Activated naive CD4-positive, alpha-beta T cell treated with anti-CD3 and anti-CD28 coated beads for 36 hours (primary cell): ENCODE data around the gene ANO2. TPM values are rescaled to one million over a fixed set of nuclear protein-coding genes. Genes with fewer than 3 reads are reported as not detected.
A peak's percentile ranks its signal among the peaks of the same experiment; 100 is the strongest.

Experiments
- CTCF ChIA-PET: fragments of 350-600 bp; sonication (Branson Sonifier 250); formaldehyde crosslinking; loops from one replicate; lab custom pipeline; 2021; ENCODE audit warnings: antibody characterized with exemption; lab: Charles Lee
- DNase-seq: peaks from one replicate; pipeline ENCODE4 v3.0.0-alpha.2; 2020
- H3K27ac Mint-ChIP-seq: one replicate; pipeline ENCODE4 v1.8.0; 2021; ENCODE audit warnings: mild to moderate bottlenecking, mixed read lengths
- H3K27me3 Mint-ChIP-seq: one replicate; pipeline ENCODE4 v1.8.0; 2021; ENCODE audit warnings: low read depth, mixed read lengths
- H3K36me3 Mint-ChIP-seq: one replicate; pipeline ENCODE4 v1.8.0; 2021; ENCODE audit warnings: low read depth, mixed read lengths
- H3K4me1 Mint-ChIP-seq: one replicate; pipeline ENCODE4 v1.8.0; 2021; ENCODE audit warnings: low read depth, mixed read lengths
- H3K4me3 Mint-ChIP-seq: one replicate; pipeline ENCODE4 v1.8.0; 2021; ENCODE audit warnings: mild to moderate bottlenecking, moderate library complexity, mixed read lengths
- H3K9me3 Mint-ChIP-seq: one replicate; pipeline ENCODE4 v1.8.0; 2021; ENCODE audit warnings: mixed read lengths
- intact Hi-C: fragments of 100-400 bp; cut with micrococcal nuclease; formaldehyde crosslinking; loops from one replicate; pipeline ENCODE4 v1.15.1; 2023
- total RNA-seq, 2 experiments: library from RNA; stranded (reverse); gene quantifications; one replicate each; pipeline ENCODE4 v1.2.3, GENCODE V29; 2021

ANO2 gene
- total RNA-seq, 2 experiments from 2014 or later, result not detected

GRCh38 chr12:5796171-5796958, 148.7 kb downstream of the ANO2 start:
- H3K4me3 Mint-ChIP-seq, result no peak overlapping the region
- H3K4me1 Mint-ChIP-seq, result no peaks in the 10 kb centered on the region
- H3K27me3 Mint-ChIP-seq, result no peaks in the 10 kb centered on the region
- H3K36me3 Mint-ChIP-seq, result no peaks in the 10 kb centered on the region
- DNase-seq, result peak; percentile 42
- intact Hi-C loops, result loop anchor here (5.0 kb wide), 1 partner anchor 49 kb away; no protein-coding TSS in a partner anchor
- H3K27ac Mint-ChIP-seq, result no peak overlapping the region
- H3K9me3 Mint-ChIP-seq, result no peaks in the 10 kb centered on the region
- CTCF ChIA-PET, result interaction anchor here (1.1 kb wide), 1 partner anchor 368 kb away, joined by 3 read pairs; no protein-coding TSS in a partner anchor

GRCh38 chr12:5794156-5794555, 150.9 kb downstream of the ANO2 start:
- intact Hi-C loops, result no loop called here
- H3K9me3 Mint-ChIP-seq, result no peaks in the 10 kb centered on the region
- no peak overlapping the region for H3K27ac Mint-ChIP-seq
- no peak for DNase-seq
- H3K36me3 Mint-ChIP-seq, result no peaks in the 10 kb centered on the region
- H3K27me3 Mint-ChIP-seq, result no peaks in the 10 kb centered on the region
- CTCF ChIA-PET, result interaction anchor here (4.4 kb wide), 1 partner anchor 49 kb away, joined by 24 read pairs; no protein-coding TSS in a partner anchor
- H3K4me1 Mint-ChIP-seq, result no peaks in the 10 kb centered on the region
- H3K4me3 Mint-ChIP-seq, result no peak overlapping the region

- Mint-ChIP-seq H3K9me3 (no peaks in the 10 kb centered on the region), H3K4me3 (no peak overlapping the region), H3K27me3 (no peaks in the 10 kb centered on the region), H3K36me3 (no peaks in the 10 kb centered on the region), H3K27ac (no peak overlapping the region), H3K4me1 (no peaks in the 10 kb centered on the region)
- intact Hi-C loops, result no loop called here
- DNase-seq, result no peak
- CTCF ChIA-PET, result interaction anchor here (1.4 to 4.4 kb wide), 3 partner anchors 47 to 372 kb away, joined by 3 to 24 read pairs (median 5); no protein-coding TSS in a partner anchor
These were observed 152.7 kb downstream of the ANO2 start for GRCh38 chr12:5792343-5792742.

- CTCF ChIA-PET, result interaction anchor here (4.4 kb wide), 1 partner anchor 44 kb away, joined by 24 read pairs; no protein-coding TSS in a partner anchor
- Mint-ChIP-seq H3K4me3 (no peak overlapping the region), H3K4me1 (no peaks in the 10 kb centered on the region), H3K27ac (no peak overlapping the region), H3K27me3 (no peaks in the 10 kb centered on the region), H3K9me3 (no peaks in the 10 kb centered on the region), H3K36me3 (no peaks in the 10 kb centered on the region)
- intact Hi-C loops, result no loop called here
- no peak for DNase-seq
These were observed 155.5 kb downstream of the ANO2 start for GRCh38 chr12:5789469-5789968.

- no peaks in the 10 kb centered on the region for H3K36me3 Mint-ChIP-seq
- CTCF ChIA-PET, result no interaction called here
- no peak for DNase-seq
- H3K27me3 Mint-ChIP-seq, result no peaks in the 10 kb centered on the region
- intact Hi-C loops, result no loop called here
- H3K27ac Mint-ChIP-seq, result no peak overlapping the region
- H3K9me3 Mint-ChIP-seq, result no peaks in the 10 kb centered on the region
- no peaks in the 10 kb centered on the region for H3K4me1 Mint-ChIP-seq
- no peak overlapping the region for H3K4me3 Mint-ChIP-seq
These were observed 157.2 kb downstream of the ANO2 start for GRCh38 chr12:5787828-5788227.

- no peaks in the 10 kb centered on the region for H3K36me3 Mint-ChIP-seq
- H3K9me3 Mint-ChIP-seq, result no peaks in the 10 kb centered on the region
- CTCF ChIA-PET, result no interaction called here
- no peaks in the 10 kb centered on the region for H3K4me1 Mint-ChIP-seq
- no peaks in the 10 kb centered on the region for H3K27me3 Mint-ChIP-seq
- no peak overlapping the region for H3K4me3 Mint-ChIP-seq
- DNase-seq, result no peak
- H3K27ac Mint-ChIP-seq, result no peak overlapping the region
- intact Hi-C loops, result no loop called here
These were observed 159.5 kb downstream of the ANO2 start for GRCh38 chr12:5785601-5786000.

- H3K4me3 Mint-ChIP-seq, result no peak overlapping the region
- intact Hi-C loops, result no loop called here
- CTCF ChIA-PET, result no interaction called here
- DNase-seq, result no peak
- H3K27me3 Mint-ChIP-seq, result no peaks in the 10 kb centered on the region
- no peak overlapping the region for H3K27ac Mint-ChIP-seq
- H3K36me3 Mint-ChIP-seq, result no peaks in the 10 kb centered on the region
- no peaks in the 10 kb centered on the region for H3K9me3 Mint-ChIP-seq
- H3K4me1 Mint-ChIP-seq, result no peaks in the 10 kb centered on the region
These were observed 160.5 kb downstream of the ANO2 start for GRCh38 chr12:5784462-5785130.

- no peaks in the 10 kb centered on the region for H3K9me3 Mint-ChIP-seq
- H3K27me3 Mint-ChIP-seq, result no peaks in the 10 kb centered on the region
- no peak overlapping the region for H3K4me3 Mint-ChIP-seq
- H3K4me1 Mint-ChIP-seq, result no peaks in the 10 kb centered on the region
- DNase-seq, result no peak
- H3K36me3 Mint-ChIP-seq, result no peaks in the 10 kb centered on the region
- intact Hi-C loops, result no loop called here
- CTCF ChIA-PET, result no interaction called here
- H3K27ac Mint-ChIP-seq, result no peak overlapping the region
These were observed 161.7 kb downstream of the ANO2 start for GRCh38 chr12:5783289-5783920.

- no peak overlapping the region for H3K4me3 Mint-ChIP-seq
- H3K9me3 Mint-ChIP-seq, result no peaks in the 10 kb centered on the region
- no peaks in the 10 kb centered on the region for H3K27me3 Mint-ChIP-seq
- no peaks in the 10 kb centered on the region for H3K4me1 Mint-ChIP-seq
- intact Hi-C loops, result no loop called here
- DNase-seq, result no peak
- H3K36me3 Mint-ChIP-seq, result no peaks in the 10 kb centered on the region
- CTCF ChIA-PET, result no interaction called here
- no peak overlapping the region for H3K27ac Mint-ChIP-seq
These were observed 164.5 kb downstream of the ANO2 start for GRCh38 chr12:5780536-5780935.

GRCh38 chr12:5779401-5779800, 165.7 kb downstream of the ANO2 start:
- no peak overlapping the region for H3K27ac Mint-ChIP-seq
- no peaks in the 10 kb centered on the region for H3K4me1 Mint-ChIP-seq
- DNase-seq, result no peak
- H3K4me3 Mint-ChIP-seq, result no peak overlapping the region
- intact Hi-C loops, result no loop called here
- peaks cover 2% of the 10 kb centered on the region for H3K27me3 Mint-ChIP-seq
- no peaks in the 10 kb centered on the region for H3K9me3 Mint-ChIP-seq
- CTCF ChIA-PET, result no interaction called here
- no peaks in the 10 kb centered on the region for H3K36me3 Mint-ChIP-seq

GRCh38 chr12:5778821-5779220, 166.2 kb downstream of the ANO2 start:
- Mint-ChIP-seq H3K4me3 (no peak overlapping the region), H3K4me1 (no peaks in the 10 kb centered on the region), H3K27ac (no peak overlapping the region), H3K9me3 (no peaks in the 10 kb centered on the region), H3K36me3 (no peaks in the 10 kb centered on the region), H3K27me3 (peaks cover 2% of the 10 kb centered on the region)
- CTCF ChIA-PET, result no interaction called here
- no peak for DNase-seq
- intact Hi-C loops, result no loop called here

- Mint-ChIP-seq H3K27ac (no peak overlapping the region), H3K4me3 (no peak overlapping the region), H3K9me3 (no peaks in the 10 kb centered on the region), H3K36me3 (no peaks in the 10 kb centered on the region), H3K4me1 (no peaks in the 10 kb centered on the region), H3K27me3 (peaks cover 2% of the 10 kb centered on the region)
- no peak for DNase-seq
- intact Hi-C loops, result no loop called here
- CTCF ChIA-PET, result interaction anchor here (1.2 kb wide), 1 partner anchor 27 kb away, joined by 3 read pairs; no protein-coding TSS in a partner anchor
These were observed 167.6 kb downstream of the ANO2 start for GRCh38 chr12:5777451-5777850.
